Activated CD4-positive, alpha-beta T cell treated with anti-CD3 and anti-CD28 coated beads, Interleukin-2, Interleukin-6, amounts not matched to agents 100 ng/mL and 50 ng/mL, durations not matched to agents 16 hours and 8 hours (primary cell): ENCODE measurements around the gene MAPK1.
"Not testable (repeated sequence)": the region's sequence is repeated elsewhere in the genome, so short reads cannot be mapped to it uniquely, and the experiment has no call there.

Source experiments
- DNase-seq: peaks from one replicate; pipeline ENCODE4 v3.0.0-alpha.2; 2020

Gene MAPK1

DNA sequence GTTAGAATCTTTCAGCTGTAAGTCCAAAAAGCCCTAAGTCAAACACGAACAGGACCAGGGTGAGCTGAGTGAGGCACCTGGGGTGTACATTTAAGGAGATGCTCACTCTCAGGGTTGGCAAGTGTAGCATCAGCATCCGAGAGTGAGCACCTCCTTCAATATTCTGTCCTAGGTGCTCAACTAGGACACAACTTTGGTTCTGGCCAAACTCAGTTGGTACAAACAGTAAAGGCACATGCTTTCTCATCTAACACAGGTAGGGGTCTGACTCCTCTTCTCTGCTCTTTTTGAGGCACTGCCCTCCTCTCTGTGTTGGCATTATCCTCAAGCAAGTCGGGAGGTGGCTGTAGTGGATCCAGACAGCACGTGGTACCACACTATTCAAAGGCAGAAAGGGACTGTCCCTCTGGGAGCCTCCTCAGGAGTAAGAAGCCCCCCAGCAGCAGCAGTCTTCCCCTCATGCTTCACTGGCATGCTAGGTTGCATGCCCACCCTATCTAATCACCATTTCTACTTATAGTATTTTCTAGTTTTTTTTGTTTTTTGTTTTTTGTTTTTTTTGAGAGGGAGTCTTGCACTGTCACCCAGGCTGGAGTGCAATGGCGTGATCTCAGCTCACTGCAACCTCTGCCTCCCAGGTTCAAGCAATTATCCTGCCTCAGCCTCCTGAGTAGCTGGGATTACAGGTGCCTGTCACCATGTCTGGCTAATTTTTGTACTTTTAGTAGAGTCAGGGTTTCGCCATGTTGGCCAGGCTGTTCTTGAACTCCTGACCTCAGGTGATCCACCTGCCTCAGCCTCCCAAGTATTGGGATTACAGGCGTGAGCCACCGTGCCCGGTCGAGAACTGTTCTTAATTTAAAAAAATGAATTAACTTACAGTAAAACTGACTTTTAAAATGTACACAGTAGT, 14.7 kb upstream of the MAPK1 start:
- DNase-seq: no peak

DNA sequence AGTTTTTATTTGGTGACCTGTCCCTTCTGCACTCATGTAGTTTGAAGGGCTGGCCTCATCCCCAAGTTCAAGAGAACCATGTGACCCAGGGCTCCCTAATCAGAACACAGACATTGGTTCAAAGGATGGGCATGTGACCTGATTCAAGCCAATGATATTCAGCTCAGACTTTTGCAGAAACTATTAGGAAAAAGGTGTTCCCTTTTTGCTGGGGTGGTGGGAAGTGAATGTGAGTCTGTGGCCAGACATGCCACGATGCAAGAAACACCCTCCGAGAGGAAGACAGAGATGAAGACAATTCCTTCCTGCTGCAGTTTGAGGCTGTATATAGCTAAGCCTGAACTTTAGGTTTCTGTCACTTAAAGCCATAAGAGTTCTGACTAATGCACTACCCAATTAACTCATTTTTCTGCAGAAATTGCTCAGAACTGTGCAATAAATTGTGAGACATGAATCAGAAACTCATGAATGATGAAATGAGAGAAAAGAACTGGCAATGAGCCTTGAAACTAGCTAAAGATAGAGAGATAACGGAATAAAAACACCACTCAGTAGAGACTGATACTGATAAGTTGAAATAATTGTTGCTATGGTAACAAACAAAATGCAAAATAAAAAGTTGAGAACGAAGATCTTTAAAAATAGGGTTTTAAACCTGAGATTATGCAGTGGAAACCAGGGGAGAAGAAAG, 9.2 kb upstream of the MAPK1 start:
- DNase-seq: peak; percentile 89

DNA sequence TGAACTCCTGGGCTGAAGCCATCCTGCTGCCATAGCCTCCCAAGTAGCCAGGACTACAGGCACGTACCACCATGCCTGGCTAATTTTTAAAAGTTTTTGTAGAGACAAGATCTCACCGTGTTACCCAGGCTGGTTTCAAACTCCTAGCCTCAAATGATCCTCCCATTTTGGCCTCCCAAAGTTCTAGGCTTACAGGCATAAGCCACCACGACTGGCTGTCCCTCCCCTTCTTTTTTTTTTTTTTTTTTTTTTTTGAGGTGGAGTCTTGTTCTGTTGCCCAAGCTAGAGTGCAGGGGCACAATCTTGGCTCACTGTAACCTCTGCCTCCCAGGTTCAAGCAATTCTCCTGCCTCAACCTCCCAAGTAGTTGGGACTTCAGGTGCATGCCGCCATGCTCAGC, 7.5 kb upstream of the MAPK1 start:
- not testable (repeated sequence) for DNase-seq

DNA sequence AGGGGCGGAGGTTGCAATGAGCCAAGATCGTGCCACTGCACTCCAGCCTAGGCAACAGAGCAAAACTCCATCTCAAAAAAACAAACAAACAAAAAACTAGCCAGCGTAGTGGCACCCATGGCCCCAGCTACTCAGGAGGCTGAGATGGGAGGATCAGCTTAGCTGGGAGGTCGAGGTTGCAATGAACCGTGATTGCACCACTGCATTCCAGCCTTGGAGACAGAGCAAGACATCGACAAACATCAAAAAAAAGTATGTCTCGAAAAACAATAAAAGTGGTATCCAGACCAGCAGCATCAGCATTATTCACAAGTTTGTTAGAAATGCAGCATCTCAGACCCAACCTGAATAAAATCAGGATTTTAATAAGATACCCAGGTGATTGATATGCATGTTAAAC, 6.2 kb upstream of the MAPK1 start:
- DNase-seq: no peak

DNA sequence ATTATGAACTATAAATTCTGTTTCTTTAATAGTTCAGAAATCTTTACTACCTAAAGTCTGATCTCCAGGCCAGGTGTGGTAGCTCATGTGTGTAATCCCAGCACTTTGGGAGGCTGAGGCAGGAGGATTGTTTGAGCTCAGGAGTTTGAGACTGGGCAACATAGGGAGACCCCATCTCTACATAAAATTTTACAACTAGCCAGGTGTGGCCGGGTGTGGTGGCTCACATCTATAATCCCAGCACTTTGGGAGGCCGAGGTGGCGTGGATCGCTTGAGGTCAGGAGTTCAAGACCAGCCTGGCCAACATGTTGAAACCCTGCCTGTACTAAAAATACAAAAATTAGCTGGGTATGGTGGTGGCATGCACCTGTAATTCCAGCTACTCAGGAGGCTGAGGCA, 5.3 kb upstream of the MAPK1 start:
- DNase-seq: not testable (repeated sequence)

DNA sequence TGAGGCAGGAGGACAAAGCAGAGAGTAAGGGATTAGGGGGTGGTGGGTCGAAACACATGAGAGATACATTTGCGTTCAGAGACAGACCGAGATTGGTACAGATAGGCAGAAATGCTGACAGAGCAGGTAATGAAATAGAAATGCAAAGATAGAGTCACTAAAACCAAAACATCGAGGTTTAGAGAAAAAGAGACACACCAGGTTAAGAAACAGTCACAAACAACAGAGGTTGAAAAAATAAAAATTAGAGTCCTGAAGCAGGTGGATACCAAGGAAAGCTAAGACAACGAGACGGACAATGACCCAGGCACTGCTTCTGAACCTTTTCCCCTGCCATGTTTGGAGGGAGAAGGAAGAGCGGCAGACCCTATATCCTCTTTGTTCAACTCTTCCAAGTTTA, 1.2 kb upstream of the MAPK1 start:
- DNase-seq: no peak

DNA sequence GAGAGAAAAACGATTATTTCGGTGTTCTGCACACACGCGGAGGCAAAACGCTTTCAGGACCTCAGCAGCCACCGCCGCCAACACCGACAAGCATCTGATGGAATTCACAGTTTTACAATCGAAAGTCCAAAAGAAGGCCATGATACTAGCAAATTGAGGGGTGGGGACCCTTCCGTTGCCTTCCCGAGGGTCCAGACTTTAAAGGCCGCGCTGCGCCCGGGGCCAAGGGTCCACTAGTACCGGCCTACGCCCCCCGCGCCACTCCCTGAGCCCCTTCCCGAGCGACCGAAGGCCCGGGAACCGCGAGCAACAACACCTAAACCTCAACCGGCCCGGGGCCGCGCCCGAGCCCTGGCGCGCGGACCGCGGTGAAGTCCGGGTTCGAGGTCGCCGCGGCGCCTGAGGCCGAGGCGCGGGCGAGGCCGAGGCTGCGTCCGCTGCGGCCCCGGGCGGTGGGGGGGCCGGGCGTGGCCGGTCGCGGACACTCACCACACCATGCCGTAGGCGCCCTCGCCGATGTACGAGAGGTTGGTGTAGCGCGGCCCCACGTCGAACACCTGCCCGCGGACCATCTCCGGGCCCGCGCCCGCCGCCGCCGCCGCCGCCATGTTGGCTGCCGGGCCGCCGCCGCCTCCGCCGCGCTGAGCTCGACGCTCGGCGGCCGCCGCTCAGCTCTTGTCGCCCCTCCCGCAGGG, 465 bp downstream of the MAPK1 start:
- peak; percentile 25 for DNase-seq

DNA sequence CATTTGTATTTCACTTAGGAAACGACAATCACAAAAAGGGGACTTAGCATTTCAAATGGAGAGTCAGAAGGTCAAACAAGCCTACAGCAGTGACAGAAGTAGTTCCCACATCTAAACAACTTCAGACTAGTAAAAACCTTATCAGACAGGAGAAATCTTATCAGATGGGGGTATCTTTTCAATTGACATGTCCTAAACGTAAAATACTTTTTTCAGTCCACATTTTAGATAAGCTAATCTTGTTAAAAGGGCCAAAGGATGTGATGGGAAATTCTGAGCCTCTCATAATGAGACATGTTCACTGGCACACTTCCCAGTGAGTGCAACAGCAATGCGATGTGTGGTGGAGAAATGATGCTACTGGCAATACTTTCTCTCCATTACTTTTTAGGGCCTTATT, 2.4 kb downstream of the MAPK1 start:
- DNase-seq: peak; percentile 56

DNA sequence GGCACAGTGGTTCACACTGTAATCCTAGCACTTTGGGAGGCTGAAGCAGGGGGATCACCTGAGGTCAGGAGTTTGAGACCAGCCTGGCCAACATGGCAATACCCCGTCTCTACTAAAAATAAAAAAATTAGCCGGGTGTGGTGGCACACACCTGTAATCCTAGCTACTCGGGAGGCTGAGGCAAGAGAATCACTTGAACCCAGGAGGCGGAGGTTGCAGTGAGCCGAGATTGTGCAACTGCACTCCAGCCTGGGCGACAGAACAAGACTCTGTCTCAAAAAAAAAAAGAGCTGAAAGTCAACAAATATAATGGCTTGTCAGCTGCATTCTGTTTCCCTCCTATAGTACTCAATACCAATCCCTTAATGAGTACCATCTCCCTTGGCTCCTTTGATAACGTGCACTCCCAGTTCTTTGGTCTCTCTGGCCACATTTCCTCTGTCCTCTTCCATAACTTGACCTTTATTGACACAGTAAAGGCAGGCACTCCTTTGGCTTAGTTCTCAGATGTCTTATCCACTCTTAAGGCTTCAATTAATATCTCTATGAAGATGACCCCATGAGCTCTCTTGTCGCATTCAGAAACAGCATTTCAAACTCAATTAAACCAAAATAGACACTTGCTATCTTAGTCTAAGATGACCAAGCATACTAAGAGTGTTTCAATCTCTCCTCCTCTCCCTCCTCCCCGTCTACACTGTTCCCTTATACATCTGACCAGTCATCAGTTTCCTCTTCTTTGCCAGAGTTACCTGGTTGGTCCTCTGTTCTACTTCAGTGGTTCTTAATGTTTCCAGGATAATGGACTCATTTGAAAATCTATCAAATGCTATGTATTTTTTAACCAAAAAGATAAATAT, 4.8 kb downstream of the MAPK1 start:
- DNase-seq: no peak

DNA sequence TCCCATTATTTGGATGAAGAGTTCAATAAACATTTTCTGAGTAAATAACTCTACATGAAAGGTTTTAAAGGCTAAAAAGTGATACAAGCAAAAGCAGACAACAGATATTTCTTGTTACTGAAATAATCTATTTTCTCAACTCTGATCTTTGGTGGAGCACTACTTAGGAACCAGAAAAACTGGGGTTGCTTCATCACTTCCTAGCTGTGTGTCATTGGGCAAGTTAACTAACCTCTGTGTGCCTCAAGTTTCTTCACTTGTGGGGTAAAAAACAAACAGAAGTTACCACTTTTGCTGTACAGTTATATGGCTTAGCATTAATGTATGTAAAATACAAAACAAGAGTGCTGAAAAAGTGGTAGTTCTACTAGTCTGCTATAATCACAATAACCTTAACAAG, 5.6 kb downstream of the MAPK1 start:
- DNase-seq: no peak

DNA sequence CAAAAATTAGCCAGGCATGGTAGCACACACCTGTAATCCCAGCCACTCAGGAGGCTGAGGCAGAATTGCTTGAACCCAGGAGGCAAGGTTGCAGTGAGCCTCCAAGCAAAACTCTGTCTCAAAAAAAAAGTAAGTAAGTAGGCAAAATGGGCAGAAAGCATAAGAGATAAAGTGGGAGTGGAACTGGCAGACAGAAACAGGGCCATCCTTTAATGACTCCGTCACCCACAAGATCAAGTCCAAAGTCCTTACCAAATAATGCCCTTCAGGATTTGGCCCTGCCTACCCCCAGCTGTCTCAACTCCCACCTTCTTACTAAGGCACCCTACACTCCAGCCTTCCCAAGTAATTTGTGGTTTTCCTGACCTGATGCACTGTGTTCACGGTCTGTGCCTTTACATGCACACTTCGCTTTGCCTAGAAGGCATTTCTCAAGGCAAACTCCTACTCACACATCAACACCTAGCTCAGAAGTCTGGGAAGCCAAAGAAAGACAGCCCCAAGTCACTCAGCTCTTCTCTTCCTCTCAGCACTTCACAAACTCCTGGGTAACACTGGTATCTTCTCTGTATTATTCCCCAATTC, 6.1 kb downstream of the MAPK1 start:
- no peak for DNase-seq

DNA sequence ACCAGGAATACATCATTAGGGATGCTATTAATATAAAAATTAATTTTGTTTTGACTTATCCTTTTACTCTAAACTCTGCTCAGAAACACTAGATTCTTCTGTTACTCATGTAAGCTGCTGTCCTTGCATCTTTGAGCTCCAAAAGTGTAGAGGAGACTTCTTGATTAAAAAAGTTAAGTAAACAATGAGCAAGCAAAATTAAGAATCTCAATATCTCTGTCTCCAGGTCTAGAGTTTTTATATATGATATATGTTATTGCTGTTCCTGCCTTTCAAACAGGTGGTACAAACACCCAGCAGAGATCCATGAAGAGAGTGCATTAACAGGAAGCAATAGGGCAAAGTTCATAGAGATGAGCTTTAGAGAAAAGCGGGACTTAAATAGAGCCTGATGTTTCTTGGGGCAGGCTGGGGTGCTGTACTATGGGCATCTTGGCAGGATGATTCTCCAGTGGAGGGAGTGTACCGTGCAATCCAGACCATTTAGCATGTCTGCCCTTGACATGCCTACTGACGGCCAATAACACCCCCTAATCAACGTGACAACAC, 6.9 kb downstream of the MAPK1 start:
- no peak for DNase-seq

DNA sequence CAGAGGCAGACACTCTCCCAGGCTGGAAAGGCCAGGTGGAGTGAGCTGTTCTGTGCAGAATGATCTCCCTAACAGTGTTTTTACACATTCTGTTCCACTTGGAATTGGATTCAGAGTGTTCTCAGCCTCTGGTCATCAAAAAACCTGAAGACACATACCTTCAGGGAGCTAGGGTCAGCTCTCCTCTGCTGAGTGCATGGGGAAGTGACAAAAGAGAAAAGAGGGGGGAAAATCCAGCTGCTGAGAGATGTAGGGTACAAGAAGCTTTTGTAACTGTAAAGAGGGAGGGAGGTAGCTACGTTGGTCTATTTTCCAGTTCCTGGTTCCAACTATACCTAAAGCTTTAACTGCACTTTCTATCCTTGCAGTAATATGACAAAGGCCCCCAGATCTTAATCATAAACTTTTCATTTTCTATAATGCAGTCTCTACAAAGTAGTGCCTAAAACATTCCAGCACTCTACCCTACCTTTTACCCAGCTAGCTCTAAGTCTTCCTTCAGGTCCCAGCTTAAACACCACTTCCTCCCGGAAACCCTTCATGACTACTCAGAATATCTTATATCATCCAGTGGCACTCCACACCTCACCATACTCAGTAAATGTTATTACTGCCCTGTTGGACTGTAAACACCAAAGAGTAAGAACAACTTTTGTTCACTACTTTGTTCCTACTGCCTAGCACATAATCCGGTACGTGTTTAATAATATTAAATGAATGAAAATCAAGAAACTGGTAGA, 9.2 kb downstream of the MAPK1 start:
- no peak for DNase-seq

DNA sequence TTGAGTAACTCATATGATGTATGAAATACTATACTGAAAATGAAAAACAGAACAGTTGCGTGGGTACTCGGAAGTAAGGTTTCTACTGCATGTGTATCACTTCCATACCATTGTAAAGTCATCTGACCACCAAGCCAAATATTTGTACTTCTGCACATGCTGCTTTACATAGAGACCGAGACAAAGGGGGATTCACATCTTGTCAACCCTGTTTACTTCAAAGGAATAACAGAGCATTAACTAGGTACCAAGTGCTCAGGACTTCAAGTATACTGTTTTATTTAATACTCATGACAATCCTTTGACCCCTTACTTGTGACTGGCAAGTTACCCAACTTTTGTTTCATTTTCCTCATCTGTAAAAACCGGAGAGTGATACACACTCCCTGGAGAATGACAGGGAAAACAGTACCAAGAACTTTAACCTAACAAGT, 9.9 kb downstream of the MAPK1 start:
- no peak for DNase-seq

DNA sequence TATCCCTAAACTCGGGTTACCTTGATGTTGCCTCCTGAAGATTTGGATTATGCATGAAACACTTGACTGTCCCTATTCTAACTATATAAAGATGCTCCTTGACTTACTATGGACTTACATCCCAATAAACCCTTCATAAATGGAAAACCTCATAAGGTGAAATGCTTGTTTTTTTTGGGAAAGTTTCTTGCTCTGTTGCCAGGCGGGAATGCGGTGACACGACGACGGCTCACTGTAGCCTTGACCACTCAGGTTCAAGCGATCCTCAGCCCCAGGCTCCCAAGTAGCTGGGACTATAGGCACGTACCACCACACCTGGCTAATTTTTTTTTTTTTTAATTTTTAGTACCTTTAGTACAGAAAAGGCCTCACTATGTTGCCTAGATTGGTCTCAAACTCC, 10.6 kb downstream of the MAPK1 start:
- DNase-seq: no peak

DNA sequence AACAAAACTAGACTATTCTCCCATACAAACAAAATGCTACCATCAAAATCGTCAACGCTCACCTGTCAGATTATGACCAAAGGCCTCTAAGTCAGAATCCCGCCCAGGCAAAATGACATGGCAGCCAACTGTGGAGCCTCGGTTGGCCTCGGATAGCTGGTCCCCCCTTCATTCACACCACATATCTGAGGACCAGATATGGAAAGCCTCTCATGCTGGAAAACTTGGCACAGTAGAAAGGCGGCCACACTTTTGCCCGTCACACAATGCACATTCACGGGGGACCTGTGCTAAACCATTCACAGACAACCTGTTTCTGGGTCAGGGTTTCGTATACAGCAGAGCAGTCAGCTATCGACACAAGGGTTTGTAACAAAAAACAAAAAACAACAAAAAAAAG, 11.2 kb downstream of the MAPK1 start:
- no peak for DNase-seq

DNA sequence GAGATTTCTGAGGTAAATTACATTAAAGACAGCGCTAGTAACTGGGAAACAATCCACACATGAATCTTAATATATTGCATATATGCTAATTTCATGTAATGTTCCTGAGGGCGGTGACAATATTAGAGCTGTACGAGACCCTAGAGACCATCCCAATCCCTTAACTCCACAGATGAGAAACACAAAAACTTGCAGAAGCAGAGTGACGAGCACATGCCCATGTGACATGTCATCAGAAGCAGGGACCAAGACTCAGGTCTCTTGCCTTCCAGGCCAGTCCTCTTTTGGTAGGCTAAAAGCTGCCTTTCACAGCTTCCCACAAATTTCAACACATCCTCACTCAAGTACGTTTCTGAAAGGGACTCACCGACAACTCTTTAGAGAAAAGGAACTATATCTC, 11.8 kb downstream of the MAPK1 start:
- DNase-seq: no peak

DNA sequence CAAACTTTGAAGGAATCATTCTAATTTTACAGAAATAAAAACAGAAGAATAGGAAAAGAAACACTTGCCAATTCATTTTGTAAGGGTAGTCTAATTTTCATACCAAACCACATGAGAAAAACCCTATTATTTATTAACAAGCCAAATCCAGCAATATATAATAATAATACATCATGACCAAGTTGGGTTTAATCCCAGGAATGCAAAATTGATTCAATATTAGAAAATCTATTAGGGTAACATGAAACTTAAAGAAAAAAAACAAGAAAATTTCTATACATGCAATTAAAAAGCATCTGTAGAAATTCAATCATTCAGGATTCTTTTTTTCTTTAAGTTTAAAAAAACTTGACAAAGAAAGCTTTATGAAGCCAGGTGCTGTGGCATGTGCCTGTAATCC, 16.8 kb downstream of the MAPK1 start:
- no peak for DNase-seq

DNA sequence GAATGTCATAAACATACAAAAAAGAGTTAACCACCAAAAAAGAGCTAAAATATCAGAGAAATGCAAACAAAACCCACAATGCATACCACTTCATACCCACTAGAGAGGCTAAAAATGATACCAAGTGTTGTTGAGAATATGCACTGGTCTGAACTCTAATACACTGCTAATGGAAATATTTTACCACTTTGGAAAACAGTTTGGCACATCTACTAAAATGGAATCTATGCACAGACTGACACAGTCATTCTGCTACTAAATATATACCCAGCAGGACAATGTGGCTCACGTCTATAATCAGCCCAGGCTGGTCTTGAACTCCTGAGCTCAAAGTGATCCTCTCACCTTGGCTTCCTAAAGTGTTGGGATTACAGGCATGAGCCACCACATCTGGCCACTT, 18.0 kb downstream of the MAPK1 start:
- no peak for DNase-seq

DNA sequence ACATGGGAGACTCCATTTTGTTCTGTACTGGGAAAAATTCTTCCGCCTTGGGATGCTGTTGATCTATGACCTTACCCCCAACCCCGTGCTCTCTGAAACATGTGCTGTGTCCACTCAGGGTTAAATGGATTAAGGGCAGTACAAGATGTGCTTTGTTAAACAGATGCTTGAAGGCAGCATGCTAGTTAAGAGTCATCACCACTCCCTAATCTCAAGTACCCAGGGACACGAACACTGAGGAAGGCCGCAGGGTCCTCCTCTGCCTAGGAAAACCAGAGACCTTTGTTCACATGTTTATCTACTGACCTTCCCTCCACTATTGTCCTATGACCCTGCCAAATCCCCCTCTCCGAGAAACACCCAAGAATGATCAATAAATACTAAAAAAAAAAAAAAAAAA, 19.4 kb downstream of the MAPK1 start:
- not testable (repeated sequence) for DNase-seq
